Dendritic cell treated with granulocyte-macrophage colony-stimulating factor and Interleukin-4, amounts not matched to agents 40 ng/mL and 50 ng/mL, for 4 days (primary cell): ENCODE data around the gene LILRB5.
"Not testable (repeated sequence)": the region's sequence is repeated elsewhere in the genome, so short reads cannot be mapped to it uniquely, and the experiment has no call there.

Experiments
- H3K27ac Mint-ChIP-seq: one replicate; pipeline ENCODE4 v1.8.0; 2022; ENCODE audit warnings: mild to moderate bottlenecking, mixed read lengths
- H3K27me3 Mint-ChIP-seq: one replicate; pipeline ENCODE4 v1.8.0; 2022; ENCODE audit warnings: mild to moderate bottlenecking, mixed read lengths
- H3K36me3 Mint-ChIP-seq: one replicate; pipeline ENCODE4 v1.8.0; 2022; ENCODE audit warnings: low read depth, mixed read lengths
- H3K4me1 Mint-ChIP-seq: one replicate; pipeline ENCODE4 v1.8.0; 2022; ENCODE audit warnings: low read depth, mixed read lengths
- H3K4me3 Mint-ChIP-seq: one replicate; pipeline ENCODE4 v1.8.0; 2022; ENCODE audit warnings: mild to moderate bottlenecking, moderate library complexity, mixed read lengths
- H3K9me3 Mint-ChIP-seq: one replicate; pipeline ENCODE4 v1.8.0; 2022; ENCODE audit warnings: mixed read lengths
- intact Hi-C: fragments of 100-400 bp; cut with micrococcal nuclease; formaldehyde crosslinking; loops from one replicate; pipeline ENCODE4 v1.15.0; 2022

Gene LILRB5

DNA sequence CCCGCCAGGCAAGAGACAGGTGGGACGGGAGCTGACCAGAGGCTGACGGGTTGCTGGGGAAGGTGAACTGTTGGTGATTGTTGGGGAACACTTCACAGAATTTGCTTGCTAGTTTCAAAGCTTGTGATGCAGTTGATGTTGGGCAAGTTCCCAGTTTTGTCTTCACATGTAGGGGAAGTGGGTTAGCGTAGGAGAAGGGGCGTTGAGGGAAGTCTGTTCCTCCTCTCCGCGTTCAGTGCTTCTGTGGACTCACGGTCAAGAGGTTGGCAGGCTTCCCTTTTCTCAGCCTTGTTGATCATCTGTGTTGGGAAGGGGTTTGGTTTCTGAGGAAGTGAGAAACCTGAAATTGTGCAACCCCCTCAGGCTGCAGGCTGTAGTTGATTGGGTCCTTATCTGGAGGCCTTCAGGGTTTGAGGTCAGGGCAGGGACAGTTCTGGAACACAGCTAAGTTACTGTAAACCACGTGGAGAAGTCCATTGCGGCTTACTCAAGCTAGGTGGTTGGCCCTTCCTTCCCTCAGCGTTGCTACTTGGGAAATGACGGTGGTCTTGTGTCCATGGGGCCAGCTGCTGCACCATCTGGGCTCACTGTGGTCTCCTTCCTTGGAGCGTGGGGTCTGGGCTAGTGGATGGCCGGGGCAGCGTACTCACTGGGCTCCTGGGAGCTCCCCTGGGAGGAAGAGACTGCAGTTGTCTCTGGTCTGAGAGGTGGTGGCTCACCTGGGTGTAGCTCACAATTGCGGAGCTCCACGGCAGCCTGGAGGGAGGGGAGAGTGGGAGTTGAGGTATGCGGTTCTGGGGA, 48.9 kb downstream of the LILRB5 start:
- peaks cover 97% of the 10 kb centered on the region for H3K4me1 Mint-ChIP-seq
- intact Hi-C loops: loop anchor here (2.0 to 10.0 kb wide), 4 partner anchors 15 to 177 kb away; partner anchors contain the start of gene LILRB3
- H3K9me3 Mint-ChIP-seq: no peaks in the 10 kb centered on the region
- no peaks in the 10 kb centered on the region for H3K27me3 Mint-ChIP-seq
- H3K36me3 Mint-ChIP-seq: peaks cover 73% of the 10 kb centered on the region
- peak overlapping the region; percentile 94 for H3K27ac Mint-ChIP-seq
- H3K4me3 Mint-ChIP-seq: peak overlapping the region; percentile 74

GRCh38 chr19:54207676-54207982, 49.4 kb downstream of the LILRB5 start:
- intact Hi-C loops: loop anchor here (5.0 to 10.0 kb wide), 3 partner anchors 40 to 177 kb away; no protein-coding TSS in a partner anchor
- Mint-ChIP-seq H3K9me3 (no peaks in the 10 kb centered on the region), H3K27ac (peak overlapping the region; percentile 94), H3K36me3 (peaks cover 78% of the 10 kb centered on the region), H3K4me3 (peak overlapping the region; percentile 74), H3K27me3 (no peaks in the 10 kb centered on the region), H3K4me1 (peaks cover 97% of the 10 kb centered on the region)

DNA sequence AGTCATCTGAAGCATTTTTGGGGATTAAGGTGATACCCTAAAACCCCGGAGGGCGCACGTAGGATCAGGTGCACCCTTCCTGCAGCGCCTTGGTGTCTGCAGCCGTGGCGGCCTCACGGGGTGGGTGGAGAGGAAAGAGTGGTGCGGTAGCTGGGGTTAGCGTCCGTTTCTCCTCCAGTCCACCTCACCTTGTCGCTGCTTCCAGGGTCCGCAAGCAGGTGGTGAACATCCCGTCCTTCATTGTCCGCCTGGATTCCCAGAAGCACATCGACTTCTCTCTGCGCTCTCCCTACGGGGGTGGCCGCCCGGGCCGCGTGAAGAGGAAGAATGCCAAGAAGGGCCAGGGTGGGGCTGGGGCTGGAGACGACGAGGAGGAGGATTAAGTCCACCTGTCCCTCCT, 49.9 kb downstream of the LILRB5 start:
- H3K27me3 Mint-ChIP-seq, H3K9me3 Mint-ChIP-seq: not testable (repeated sequence)
- peak overlapping the region; percentile 74 for H3K4me3 Mint-ChIP-seq
- H3K36me3 Mint-ChIP-seq: peaks cover 82% of the 10 kb centered on the region
- peak overlapping the region; percentile 94 for H3K27ac Mint-ChIP-seq
- H3K4me1 Mint-ChIP-seq: peaks cover 99% of the 10 kb centered on the region
- intact Hi-C loops: loop anchor here (5.0 to 10.0 kb wide), 3 partner anchors 40 to 178 kb away; no protein-coding TSS in a partner anchor

GRCh38 chr19:54206831-54207177, 50.3 kb downstream of the LILRB5 start:
- H3K27ac Mint-ChIP-seq: peak overlapping the region; percentile 94
- no peaks in the 10 kb centered on the region for H3K27me3 Mint-ChIP-seq
- peaks cover 99% of the 10 kb centered on the region for H3K4me1 Mint-ChIP-seq
- intact Hi-C loops: loop anchor here (5.0 to 10.0 kb wide), 3 partner anchors 40 to 178 kb away; no protein-coding TSS in a partner anchor
- H3K9me3 Mint-ChIP-seq: no peaks in the 10 kb centered on the region
- peaks cover 86% of the 10 kb centered on the region for H3K36me3 Mint-ChIP-seq
- H3K4me3 Mint-ChIP-seq: peak overlapping the region; percentile 74

DNA sequence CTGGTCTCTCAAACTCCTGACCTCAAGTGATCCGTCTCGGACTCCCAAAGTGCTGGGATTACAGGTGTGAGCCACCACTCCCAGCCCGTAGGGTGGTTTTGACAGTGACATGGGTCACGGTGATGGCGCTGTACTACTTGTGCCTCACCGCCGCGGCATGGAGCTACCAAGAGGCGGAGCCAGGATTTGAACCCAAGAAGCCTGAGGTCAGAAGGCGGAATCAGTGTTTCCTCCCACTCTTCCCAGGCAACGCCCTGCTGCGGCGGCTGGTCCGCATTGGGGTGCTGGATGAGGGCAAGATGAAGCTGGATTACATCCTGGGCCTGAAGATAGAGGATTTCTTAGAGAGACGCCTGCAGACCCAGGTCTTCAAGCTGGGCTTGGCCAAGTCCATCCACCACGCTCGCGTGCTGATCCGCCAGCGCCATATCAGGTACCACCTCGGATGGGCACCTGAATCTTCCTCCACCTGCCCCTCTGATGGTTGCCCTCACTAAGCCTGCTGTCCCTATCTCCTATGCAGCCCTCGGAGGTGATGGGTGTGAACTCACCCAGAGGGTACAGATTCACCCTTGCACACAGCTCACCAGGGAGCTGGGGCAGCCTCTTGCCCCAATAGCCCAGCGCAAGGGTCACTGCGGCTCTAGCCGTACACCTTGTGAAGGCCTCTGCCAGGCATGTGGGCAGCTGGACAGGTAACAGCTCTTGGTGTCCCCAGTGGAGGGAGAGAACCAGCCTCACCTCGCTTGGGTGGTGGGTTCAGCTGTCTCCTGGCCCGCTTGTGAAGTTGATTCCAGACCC, 50.8 kb downstream of the LILRB5 start:
- H3K27me3 Mint-ChIP-seq: no peaks in the 10 kb centered on the region
- H3K36me3 Mint-ChIP-seq: peaks cover 90% of the 10 kb centered on the region
- H3K9me3 Mint-ChIP-seq: no peaks in the 10 kb centered on the region
- H3K4me1 Mint-ChIP-seq: peaks cover 98% of the 10 kb centered on the region
- H3K27ac Mint-ChIP-seq: peak overlapping the region; percentile 94
- intact Hi-C loops: loop anchor here (5.0 to 10.0 kb wide), 3 partner anchors 41 to 179 kb away; no protein-coding TSS in a partner anchor
- peak overlapping the region; percentile 74 for H3K4me3 Mint-ChIP-seq

DNA sequence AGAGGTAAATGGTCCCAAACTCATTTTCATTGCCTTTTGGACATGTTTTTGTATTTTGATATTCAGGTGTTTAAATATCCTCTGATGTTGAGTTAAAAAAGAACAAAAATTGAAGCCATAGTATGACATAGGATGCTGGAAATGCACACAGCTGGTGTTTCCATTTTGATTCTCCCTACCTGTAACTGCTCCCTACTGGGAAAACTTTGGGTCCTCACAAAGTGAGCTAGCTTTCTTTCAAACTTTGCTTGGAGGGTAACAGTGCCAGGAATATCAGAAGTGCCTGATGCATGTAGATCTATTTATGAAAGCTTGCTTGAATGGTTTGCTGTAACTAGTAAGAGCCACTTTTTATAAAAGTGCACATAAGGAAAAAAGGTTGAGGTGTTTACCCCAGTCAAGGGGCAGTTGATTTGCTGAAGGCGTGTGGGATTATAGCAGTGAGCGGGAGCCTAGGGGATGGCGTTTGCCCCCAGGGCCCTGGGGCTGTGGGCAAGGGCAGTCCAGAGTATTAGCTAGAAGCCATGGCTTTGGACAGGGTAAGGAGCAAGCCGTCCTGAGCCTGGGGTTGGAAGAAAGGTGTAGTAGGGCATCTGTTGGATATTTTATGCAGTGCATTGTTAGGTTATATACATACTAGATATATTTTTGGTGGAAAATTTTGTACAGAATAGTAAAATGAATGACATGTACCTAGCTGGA, 52.2 kb downstream of the LILRB5 start:
- Mint-ChIP-seq H3K27ac (peak overlapping the region; percentile 94), H3K27me3 (no peaks in the 10 kb centered on the region), H3K4me3 (peak overlapping the region; percentile 67), H3K9me3 (no peaks in the 10 kb centered on the region), H3K36me3 (peaks cover 89% of the 10 kb centered on the region), H3K4me1 (peaks cover 85% of the 10 kb centered on the region)
- intact Hi-C loops: loop anchor here (5.0 to 10.0 kb wide), 3 partner anchors 42 to 180 kb away; no protein-coding TSS in a partner anchor

GRCh38 chr19:54203151-54203611, 53.9 kb downstream of the LILRB5 start:
- Mint-ChIP-seq H3K4me1 (peaks cover 76% of the 10 kb centered on the region), H3K36me3 (peaks cover 77% of the 10 kb centered on the region), H3K9me3 (no peaks in the 10 kb centered on the region), H3K4me3 (peak overlapping the region; percentile 66), H3K27ac (peak overlapping the region; percentile 94), H3K27me3 (no peaks in the 10 kb centered on the region)
- intact Hi-C loops: loop anchor here (10.0 kb wide), 1 partner anchor 182 kb away; no protein-coding TSS in a partner anchor

DNA sequence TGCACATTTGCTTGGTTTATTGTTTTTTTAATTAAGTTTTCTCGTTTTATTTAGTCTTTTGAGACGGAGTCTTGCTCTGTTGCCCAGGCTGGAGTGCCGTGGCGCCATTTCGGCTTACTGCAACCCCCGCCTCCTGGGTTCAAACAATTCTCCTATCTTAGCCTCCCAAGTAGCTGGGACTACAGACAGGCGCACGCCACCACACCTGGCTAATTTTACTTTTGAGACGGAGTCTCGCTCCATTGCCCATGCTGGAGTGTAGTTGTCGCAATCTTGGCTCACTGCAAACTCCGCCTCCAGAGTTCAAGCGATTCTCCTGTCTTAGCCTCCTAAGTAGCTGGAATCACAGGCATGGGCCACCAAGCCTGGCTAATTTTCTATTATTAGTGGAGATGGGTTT, 55.1 kb downstream of the LILRB5 start:
- Mint-ChIP-seq H3K27me3 (no peaks in the 10 kb centered on the region), H3K36me3 (peaks cover 71% of the 10 kb centered on the region), H3K27ac (peak overlapping the region; percentile 91), H3K4me1 (peaks cover 71% of the 10 kb centered on the region), H3K9me3 (no peaks in the 10 kb centered on the region), H3K4me3 (peak overlapping the region; percentile 90)
- intact Hi-C loops: loop anchor here (10.0 kb wide), 1 partner anchor 183 kb away; no protein-coding TSS in a partner anchor

- Mint-ChIP-seq H3K27ac (peak overlapping the region; percentile 91), H3K9me3 (no peaks in the 10 kb centered on the region), H3K4me3 (peak overlapping the region; percentile 90), H3K4me1 (peaks cover 69% of the 10 kb centered on the region), H3K36me3 (peaks cover 63% of the 10 kb centered on the region), H3K27me3 (no peaks in the 10 kb centered on the region)
- intact Hi-C loops: loop anchor here (10.0 kb wide), 1 partner anchor 184 kb away; no protein-coding TSS in a partner anchor
Observed at GRCh38 chr19:54201172-54201701, 55.8 kb downstream of the LILRB5 start.
